B cell (primary cell): ENCODE data around the gene PADI4. TPM values are rescaled to one million over a fixed set of nuclear protein-coding genes. Genes with fewer than 3 reads are reported as not detected.

Experiments used
- ATAC-seq: fragments of 200-7000 bp; cut with Tn5 transposase; one replicate; pipeline ENCODE4 v1.10.0; 2021; ENCODE audit warnings: low read depth, mild to moderate bottlenecking, moderate number of reproducible peaks, moderate library complexity
- CTCF ChIA-PET: fragments of 350-600 bp; sonication (Branson Sonifier 250); formaldehyde crosslinking; loops from one replicate; lab custom pipeline; 2021; ENCODE audit warnings: antibody characterized with exemption, inconsistent platforms; lab: Charles Lee
- POLR2A ChIA-PET: fragments of 350-600 bp; sonication (Branson Sonifier 250); formaldehyde crosslinking; loops from one replicate; lab custom pipeline; 2021; ENCODE audit warnings: antibody characterized with exemption; lab: Charles Lee
- DNase-seq: peaks from one replicate; pipeline ENCODE4 v3.0.0; 2013
- H2AFZ ChIP-seq: 2 replicates; pipeline ENCODE4 v1.6.1; 2012; ENCODE audit warnings: mild to moderate bottlenecking, low read depth, low read length; ENCODE audit not compliant: insufficient read depth, poor library complexity, severe bottlenecking
- H3K27ac ChIP-seq, 2 donors: 1 replicate in 1 of 2; 2 replicates in 1 of 2; pipeline ENCODE4 v1.5.1; 2012 to 2013; ENCODE audit warnings: low read length in 2 of 2, mild to moderate bottlenecking in 2 of 2, moderate library complexity in 1 of 2
- H3K27me3 ChIP-seq, 4 experiments: fragments of 200-600 bp in 1 of 4; sonication (generic) in 1 of 4; replicated peaks in 1 of 4; 1 replicate in 2 of 4; 2 replicates in 2 of 4; pipeline versions ENCODE4 v1.6.1 to v1.7.0; 2013 to 2016; ENCODE audit warnings: low read length in 3 of 4, mild to moderate bottlenecking in 2 of 4, mixed read lengths in 1 of 4, moderate library complexity in 1 of 4; ENCODE audit not compliant: insufficient read depth in 4 of 4, control insufficient read depth in 3 of 4; ENCODE audit errors: control extremely low read depth in 1 of 4
- H3K36me3 ChIP-seq, 2 experiments: replicated peaks in 1 of 2; 1 replicate in 1 of 2; 2 replicates in 1 of 2; pipeline versions ENCODE4 v1.6.1 to v1.7.1; 2013; ENCODE audit warnings: low read length in 1 of 2; ENCODE audit not compliant: insufficient read depth in 2 of 2, control insufficient read depth in 1 of 2; ENCODE audit errors: control extremely low read depth in 1 of 2, extremely low read depth in 1 of 2
- H3K4me1 ChIP-seq, 2 donors: fragments of 200-600 bp in 1 of 2; sonication (generic) in 1 of 2; 1 replicate in 1 of 2; 2 replicates in 1 of 2; pipeline versions ENCODE4 v1.5.1 to v1.6.1; 2013 to 2017; ENCODE audit warnings: low read length in 2 of 2; ENCODE audit not compliant: control insufficient read depth in 2 of 2, insufficient read depth in 2 of 2
- H3K4me2 ChIP-seq: replicated peaks from 2 replicates; pipeline ENCODE3; 2012; ENCODE audit warnings: mild to moderate bottlenecking, low read depth, low read length; ENCODE audit not compliant: poor library complexity, severe bottlenecking
- H3K4me3 ChIP-seq, 5 experiments: fragments of 200-600 bp in 1 of 5; sonication (generic) in 1 of 5; 1 replicate in 3 of 5; 2 replicates in 2 of 5; pipeline versions ENCODE4 v1.5.1 to v1.7.0; 2011 to 2016; ENCODE audit warnings: low read length in 4 of 5, mild to moderate bottlenecking in 4 of 5, low read depth in 2 of 5, control low read depth in 1 of 5, moderate library complexity in 1 of 5; ENCODE audit not compliant: insufficient read depth in 1 of 5; ENCODE audit errors: control extremely low read depth in 1 of 5, extremely low read depth in 1 of 5
- H3K79me2 ChIP-seq: fragments of 200-600 bp; sonication (generic); one replicate; pipeline ENCODE4 v1.6.0; 2016; ENCODE audit warnings: low read length; ENCODE audit not compliant: control insufficient read depth, insufficient read depth
- H3K9ac ChIP-seq: fragments of 200-600 bp; sonication (generic); 2 replicates; pipeline ENCODE4 v1.6.1; 2017; ENCODE audit warnings: mild to moderate bottlenecking, low read length, moderate library complexity
- H3K9me3 ChIP-seq, 3 donors: one replicate each; pipeline versions ENCODE4 v1.6.1 to v1.7.1; 2013; ENCODE audit warnings: low read length in 2 of 3; ENCODE audit not compliant: control insufficient read depth in 2 of 3, insufficient read depth in 1 of 3; ENCODE audit errors: control extremely low read depth in 1 of 3
- H4K20me1 ChIP-seq: 2 replicates; pipeline ENCODE4 v1.6.0; 2012; ENCODE audit warnings: mild to moderate bottlenecking, low read length; ENCODE audit not compliant: insufficient read depth, control insufficient read depth, poor library complexity, severe bottlenecking
- H3K27ac Mint-ChIP-seq: one replicate; pipeline ENCODE4 v1.8.0; 2021; ENCODE audit warnings: mixed read lengths
- H3K27me3 Mint-ChIP-seq: one replicate; pipeline ENCODE4 v1.8.0; 2021; ENCODE audit warnings: mixed read lengths
- H3K4me1 Mint-ChIP-seq: one replicate; pipeline ENCODE4 v1.8.0; 2021; ENCODE audit warnings: mixed read lengths
- H3K4me3 Mint-ChIP-seq: one replicate; pipeline ENCODE4 v1.8.0; 2021; ENCODE audit warnings: mixed read lengths
- H3K9me3 Mint-ChIP-seq: one replicate; pipeline ENCODE4 v1.8.0; 2022; ENCODE audit warnings: mixed read lengths; ENCODE audit not compliant: insufficient read depth
- CTCF ChIP-seq: fragments of 200-600 bp; IDR thresholded peaks from one replicate; pipeline ENCODE4 v1.8.0; 2022; ENCODE audit warnings: antibody characterized with exemption, mild to moderate bottlenecking
- EZH2 ChIP-seq: IDR thresholded peaks from 2 replicates; pipeline ENCODE4 v1.6.1; 2012; ENCODE audit warnings: borderline replicate concordance, low read depth, mild to moderate bottlenecking, moderate library complexity, low read length; ENCODE audit not compliant: insufficient read depth, poor library complexity, severe bottlenecking
- WGBS: methylation state at CpG from one replicate; pipeline ENCODE4 v1.1.5; 2013; ENCODE audit warnings: missing lambda C conversion rate; ENCODE audit not compliant: insufficient coverage; 5-methylcytosine and 5-hydroxymethylcytosine counted together
- intact Hi-C: fragments of 100-400 bp; cut with micrococcal nuclease; formaldehyde crosslinking; loops from one replicate; pipeline ENCODE4 v1.10.0; 2022
- polyA plus RNA-seq: library from polyadenylated mRNA; depleted of rRNA; stranded (reverse); fragments of >200 nt; gene quantifications from 2 replicates; pipeline ENCODE4 v1.2.3, GENCODE V29; 2012
- total RNA-seq, 2 donors: library from RNA; stranded (reverse); fragments of 120-200 nt in 1 of 2; gene quantifications; 1 replicate in 1 of 2; 2 replicates in 1 of 2; pipeline versions ENCODE4 v1.2.3 to v1.2.4, GENCODE V29; 2013 to 2022

The PADI4 gene
- total and polyA plus RNA-seq, 2 donors (not counting 1 experiment from before 2014, with no cell fraction given) = 0.44 to 0.85 TPM

GRCh38 chr1:17392199-17392740 lies 84.3 kb downstream of the PADI4 start:
- no peak overlapping the region for H3K27ac Mint-ChIP-seq
- CTCF ChIA-PET = interaction anchor here (1.3 kb wide), 1 partner anchor 13 kb away, joined by 3 read pairs; no protein-coding TSS in a partner anchor
- POLR2A ChIA-PET = no interaction called here

More at GRCh38 chr1:17392199-17392740, 84.3 kb downstream of the PADI4 start:
- Histone ChIP-seq H3K4me2 (no peak overlapping the region), H3K4me3 (no peak overlapping the region), H3K79me2 (no peaks in the 10 kb centered on the region), H3K27me3 (peaks cover 0 to 3% (median 0%) of the 10 kb centered on the region in 4 experiments), H2AFZ (no peak overlapping the region), H3K27ac (no peak overlapping the region), H3K36me3 (no peaks in the 10 kb centered on the region), H3K9ac (no peak overlapping the region), H3K9me3 (no peaks in the 10 kb centered on the region), H4K20me1 (no peaks in the 10 kb centered on the region), H3K4me1 (no peaks in the 10 kb centered on the region)
- Mint-ChIP-seq H3K4me3 (no peak overlapping the region), H3K27me3 (peaks cover 4% of the 10 kb centered on the region), H3K9me3 (no peaks in the 10 kb centered on the region), H3K4me1 (no peaks in the 10 kb centered on the region)
- 82% methylated on average over 10 of the region's 10 CpGs for WGBS
- intact Hi-C loops = no loop called here
- no peak for ATAC-seq
- DNase-seq = no peak
- TF ChIP-seq EZH2 (no peak), CTCF (no peak)
